HG03060 (cell line): ENCODE measurements around the gene MTERF1.

ENCODE experiments used
- ATAC-seq: cut with Tn5 transposase; IDR thresholded peaks from one replicate; pipeline ENCODE4 v1.9.1; 2021; ENCODE audit warnings: low read depth, moderate number of reproducible peaks; ENCODE audit not compliant: unreplicated experiment

MTERF1 gene

GRCh38 chr7:91835826-91836368 is 44.6 kb downstream of the MTERF1 start:
- no peak for ATAC-seq

- ATAC-seq: no peak
These were observed 45.2 kb downstream of the MTERF1 start for GRCh38 chr7:91835091-91835825.

GRCh38 chr7:91832493-91833045 is 47.9 kb downstream of the MTERF1 start:
- no peak for ATAC-seq

DNA sequence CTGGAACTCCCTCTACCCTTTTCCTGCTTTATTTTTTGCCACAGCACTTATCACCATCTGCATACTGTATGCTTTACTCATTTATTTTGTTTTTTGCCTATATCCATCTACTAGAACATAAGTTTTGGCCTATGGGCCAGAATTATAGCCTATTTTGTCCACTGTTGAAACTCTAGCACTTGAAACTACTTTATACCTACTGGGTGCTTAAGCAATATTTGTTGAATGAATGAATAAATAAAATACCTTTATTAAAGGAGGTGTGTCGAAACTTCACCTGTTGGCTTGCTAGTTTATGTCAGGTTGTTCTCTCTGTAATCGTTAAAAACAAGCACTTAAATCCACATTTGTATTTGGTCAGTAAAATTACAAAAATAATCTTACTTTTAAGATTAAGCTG is 53.3 kb downstream of the MTERF1 start:
- no peak for ATAC-seq

DNA sequence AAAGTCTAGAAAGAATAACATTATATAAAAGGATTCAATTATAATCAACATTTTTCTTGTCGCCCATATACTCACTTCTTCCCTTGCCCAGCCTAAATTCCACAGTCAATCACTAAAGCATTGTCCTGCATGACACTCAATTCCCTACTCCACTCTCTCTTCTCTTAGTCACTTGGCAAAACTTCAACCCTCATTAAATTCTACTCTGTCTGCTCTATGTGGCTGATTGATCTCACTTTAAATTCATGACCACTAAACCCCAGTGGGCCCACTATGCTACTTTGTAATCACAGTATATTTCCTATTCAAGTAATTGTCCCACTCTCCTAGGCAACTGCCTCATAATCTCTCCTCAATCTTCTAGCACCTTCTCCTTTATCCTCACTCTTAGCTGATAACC is 54.1 kb downstream of the MTERF1 start:
- no peak for ATAC-seq

- no peak for ATAC-seq
These were observed 56.3 kb downstream of the MTERF1 start for GRCh38 chr7:91824201-91824600.
